Measurements from ENCODE around the gene EHMT1. TPM values are rescaled to one million over a fixed set of nuclear protein-coding genes. Genes with fewer than 3 reads are reported as not detected.

Gene EHMT1
- total RNA-seq: 42.2 and 66.9 TPM in 2 replicates

DNA sequence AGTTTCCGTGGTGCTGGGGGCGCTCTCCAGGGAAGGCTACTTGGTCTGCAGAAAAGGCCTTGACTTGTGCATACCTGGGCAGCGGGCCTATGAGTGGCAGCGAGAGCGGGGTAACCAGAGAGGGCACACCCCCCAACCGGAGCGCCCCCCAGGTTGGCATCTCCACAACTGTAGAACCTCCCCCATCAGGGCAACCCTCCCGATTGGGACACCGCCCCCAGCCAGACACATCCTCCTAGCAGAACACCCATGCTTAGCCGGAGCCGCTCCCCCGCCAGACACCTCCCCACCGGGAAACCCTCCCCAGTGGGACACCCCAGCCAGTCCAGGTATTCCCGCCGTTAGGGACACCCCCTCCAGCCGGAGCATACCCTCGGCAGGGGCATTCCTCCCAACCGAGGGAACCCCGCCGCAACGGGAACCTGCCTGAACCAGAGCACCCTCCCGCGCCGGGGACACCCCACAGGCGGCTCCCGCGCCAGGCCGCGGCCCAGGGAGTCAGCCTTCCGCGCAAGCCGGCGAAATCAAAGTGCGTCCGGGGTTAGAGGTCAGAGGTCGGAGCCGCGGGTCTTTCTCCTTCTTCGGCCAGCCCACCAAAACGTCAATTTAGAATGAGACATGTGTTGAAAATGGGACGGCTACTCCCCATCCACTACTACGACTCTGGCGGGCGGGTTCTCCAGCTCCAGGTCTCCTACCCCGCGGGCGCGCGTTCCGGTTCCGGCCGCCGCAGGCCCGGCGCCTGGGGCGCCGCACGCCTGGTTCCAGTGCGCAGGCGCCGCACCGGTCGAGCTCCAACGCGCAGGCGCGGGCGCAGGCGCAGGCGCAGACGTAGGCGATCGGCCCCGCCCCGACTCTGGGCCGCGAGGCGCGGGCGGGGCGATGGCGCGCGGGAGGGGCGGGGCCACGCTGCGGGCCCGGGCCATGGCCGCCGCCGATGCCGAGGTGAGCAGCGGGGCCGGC lies at the start of gene EHMT1:
EHMT1 (plus strand) TSS at position 901 of the 963 bp plus-strand sequence; CDS start at position 925, 24 bp downstream.

DNA sequence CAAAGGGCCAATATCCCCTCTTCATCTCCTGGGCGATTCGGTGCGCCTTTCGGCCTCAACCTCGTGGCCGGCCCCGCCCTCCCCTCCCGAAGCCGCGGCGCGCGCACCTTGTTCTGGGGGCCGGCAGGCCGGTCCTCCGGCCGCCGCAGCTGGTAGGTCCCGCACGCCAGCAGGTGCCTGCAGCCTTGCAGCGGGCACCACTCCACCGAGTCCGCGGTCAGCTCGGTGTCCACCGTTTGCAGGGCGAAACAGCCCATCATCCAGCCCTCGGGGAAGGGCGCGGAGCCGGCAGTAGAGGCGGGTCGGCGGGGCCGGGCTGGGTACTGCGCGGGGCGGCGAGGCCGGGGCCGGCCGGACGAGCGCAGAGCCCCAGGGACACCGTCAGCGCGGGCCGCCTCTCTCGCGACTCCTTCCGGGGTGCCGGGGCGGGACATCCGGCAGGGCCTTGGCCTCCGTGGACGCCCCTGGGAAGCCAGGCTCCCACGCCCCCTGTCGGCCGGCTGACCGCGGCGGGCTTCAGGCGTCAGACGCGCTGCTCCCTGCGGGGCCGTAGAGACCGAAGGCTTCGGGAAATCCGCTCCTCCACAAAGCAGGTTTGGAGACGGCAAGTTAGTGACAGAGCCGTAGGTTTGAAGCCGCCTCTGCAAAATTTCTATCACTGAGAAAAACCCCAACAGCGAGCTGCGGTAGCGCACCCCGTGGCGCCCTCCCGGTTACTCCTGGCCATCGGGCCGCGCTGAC lies 40.1 kb upstream of the EHMT1 start, which contains the start of gene DPH7:
DPH7 (minus strand) TSS at position 408 of the 741 bp plus-strand sequence; CDS start at position 260, 148 bp downstream.

DNA sequence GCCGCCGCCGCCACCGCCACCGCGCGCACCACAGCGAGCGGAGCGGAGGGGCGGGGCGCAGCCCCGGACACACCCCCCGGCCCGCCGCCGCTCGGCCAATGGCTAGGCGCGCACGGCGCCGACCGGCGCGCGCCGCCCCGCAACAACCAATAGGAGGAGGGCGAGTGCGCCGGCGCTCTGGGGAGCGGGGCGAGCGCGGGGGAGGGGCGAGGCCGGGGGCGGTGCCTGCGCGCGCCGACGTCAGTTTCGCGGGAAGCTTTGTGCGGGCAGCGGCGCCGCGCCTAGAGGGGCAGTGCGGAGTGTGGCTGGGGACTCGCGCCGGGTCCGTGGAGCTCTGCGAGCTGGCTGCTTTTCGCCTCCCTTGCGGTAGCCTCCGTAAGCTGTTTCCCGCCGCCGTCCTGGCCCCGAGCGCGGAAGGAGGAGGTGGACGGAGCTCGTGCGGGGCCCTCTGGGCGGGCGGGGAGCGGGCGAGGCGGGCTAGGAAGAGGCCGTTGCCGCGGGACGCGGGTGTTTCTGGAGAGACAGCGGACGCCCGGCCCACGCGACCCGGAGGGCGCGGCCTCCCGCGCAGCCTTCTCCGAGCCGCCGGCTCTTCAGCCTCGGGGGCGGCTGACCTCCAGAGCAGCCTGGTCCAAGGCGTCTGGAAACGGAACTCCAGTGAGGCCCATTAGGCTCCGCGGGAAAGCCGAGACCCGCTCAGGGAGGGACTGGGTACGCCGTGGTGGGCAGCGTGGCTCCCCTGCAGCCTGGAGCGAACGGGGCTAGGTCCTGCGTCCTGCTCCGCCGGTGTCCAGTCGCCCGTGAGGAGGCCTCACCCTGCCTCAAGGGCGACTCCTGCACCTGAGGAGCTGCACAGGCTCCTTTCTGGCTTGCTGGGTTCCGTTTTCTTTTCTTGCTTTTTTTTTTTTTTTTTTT lies 28.1 kb upstream of the EHMT1 start, which contains the start of gene ZMYND19:
ZMYND19 (minus strand) TSS at position 44 of the 915 bp plus-strand sequence. CDS start 249 bp downstream, outside the sequence.

DNA sequence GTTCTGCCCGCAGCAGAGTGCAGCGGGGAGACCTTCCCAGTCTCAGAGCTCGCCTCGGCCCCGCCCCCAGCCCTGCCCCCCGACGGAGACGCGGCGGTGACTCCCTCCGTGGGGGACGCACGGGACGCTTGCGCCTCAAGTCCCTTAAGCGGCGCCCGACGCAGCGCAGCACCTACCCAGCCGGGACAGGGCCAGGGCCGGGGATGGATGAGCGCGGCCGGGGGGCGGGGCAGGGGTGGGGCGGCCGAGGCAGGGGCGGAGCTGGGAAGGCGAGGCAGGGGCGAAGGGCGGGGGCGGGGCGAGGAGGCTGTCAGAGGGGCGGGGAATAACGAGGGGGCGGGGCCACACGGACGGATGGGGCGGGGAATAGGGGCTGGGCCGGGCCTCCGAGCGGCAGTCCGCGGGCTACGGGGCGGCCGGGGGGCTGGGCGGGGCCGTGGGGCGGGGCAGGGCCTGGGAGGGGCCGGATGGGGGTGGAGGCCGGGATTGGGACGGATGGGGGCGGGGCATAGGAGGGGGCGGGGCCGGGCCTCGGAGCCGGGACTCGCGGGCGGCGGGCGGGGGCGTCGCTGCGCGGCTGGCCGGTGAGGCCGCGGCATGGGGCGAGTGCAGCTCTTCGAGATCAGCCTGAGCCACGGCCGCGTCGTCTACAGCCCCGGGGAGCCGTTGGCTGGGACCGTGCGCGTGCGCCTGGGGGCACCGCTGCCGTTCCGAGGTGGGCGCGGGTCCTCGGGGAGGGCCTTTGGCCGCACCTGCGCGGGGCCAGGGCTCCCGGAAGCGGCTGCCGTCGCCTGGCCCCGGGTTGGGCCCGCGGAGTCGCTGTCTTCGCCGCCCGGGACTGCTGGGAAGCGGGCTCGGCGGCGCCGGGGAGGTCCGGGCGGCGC lies 13.4 kb upstream of the EHMT1 start, which contains the start of gene ARRDC1:
ARRDC1 (plus strand) TSS at position 566 of the 884 bp plus-strand sequence; CDS start at position 598, 32 bp downstream.

DNA sequence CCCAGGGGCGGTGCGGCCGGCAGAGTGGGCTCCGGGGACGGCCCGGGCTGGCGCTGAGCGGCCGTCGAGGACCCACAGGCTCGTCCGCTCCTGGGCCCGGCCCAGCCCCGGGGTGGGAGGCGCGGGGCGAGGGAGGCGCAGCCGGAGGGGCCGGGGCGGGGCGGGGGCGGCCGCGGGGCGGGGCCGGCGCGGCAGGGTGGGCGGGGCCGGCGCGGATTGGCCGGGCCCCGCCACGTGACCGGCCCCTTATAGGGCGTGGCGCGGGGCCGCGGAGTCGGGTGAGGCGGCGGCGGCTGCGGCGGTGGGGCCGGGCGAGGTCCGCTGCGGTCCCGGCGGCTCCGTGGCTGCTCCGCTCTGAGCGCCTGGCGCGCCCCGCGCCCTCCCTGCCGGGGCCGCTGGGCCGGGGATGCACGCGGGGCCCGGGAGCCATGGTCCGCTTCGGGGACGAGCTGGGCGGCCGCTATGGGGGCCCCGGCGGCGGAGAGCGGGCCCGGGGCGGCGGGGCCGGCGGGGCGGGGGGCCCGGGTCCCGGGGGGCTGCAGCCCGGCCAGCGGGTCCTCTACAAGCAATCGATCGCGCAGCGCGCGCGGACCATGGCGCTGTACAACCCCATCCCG lies 258.8 kb downstream of the EHMT1 start, which contains the start of gene CACNA1B:
CACNA1B (plus strand) TSS at position 277 of the 617 bp plus-strand sequence; CDS start at position 429, 152 bp downstream.

Small RNAs within 50 kb of the gene (small RNA-seq; reads per million reads assigned to genes)
- gene MIR602 (ENCODE audit: low replicate concordance) (not detected), gene RF00017 (ENCODE audit: low replicate concordance) (not detected)

Other genes starting within 250 kb of the EHMT1 start
- 5.4 and 8.3 TPM in 2 replicates for gene EXD3, start 195.8 kb upstream of the EHMT1 start, total RNA-seq
- gene NOXA1, start 195.6 kb upstream of the EHMT1 start, total RNA-seq: 0.14 and 0.66 TPM in 2 replicates
- not detected in 2 replicates for gene ENTPD8, start 177.6 kb upstream of the EHMT1 start, total RNA-seq
- 27.1 and 38.3 TPM in 2 replicates for gene NSMF, start 159.7 kb upstream of the EHMT1 start, total RNA-seq
- 0.86 and 1.1 TPM in 2 replicates for gene PNPLA7, start 68.6 kb upstream of the EHMT1 start, total RNA-seq
- gene MRPL41, start 67.1 kb upstream of the EHMT1 start, total RNA-seq: 28.2 and 36.4 TPM in 2 replicates
- gene DPH7, start 40.1 kb upstream of the EHMT1 start, total RNA-seq: 26.7 and 29.5 TPM in 2 replicates
- 15.5 and 30.6 TPM in 2 replicates for gene ZMYND19, start 28.5 kb upstream of the EHMT1 start, total RNA-seq
- gene ARRDC1, start 13.3 kb upstream of the EHMT1 start, total RNA-seq: 24.1 and 28.5 TPM in 2 replicates

All from placental pericyte (primary cell).